H1 (cell line): Measurements from ENCODE around the gene COL11A2. TPM values are rescaled to one million over a fixed set of nuclear protein-coding genes. Genes with fewer than 3 reads are reported as not detected.

Experiments used
- CTBP2 ChIP-seq: IDR thresholded peaks from 2 replicates; pipeline ENCODE4 v1.7.0; 2011; ENCODE audit warnings: borderline replicate concordance, mild to moderate bottlenecking, moderate library complexity, mixed read lengths, low read length; ENCODE audit not compliant: insufficient read depth, insufficient read length
- EP300 ChIP-seq, 2 experiments: IDR thresholded peaks; 1 replicate in 1 of 2; 2 replicates in 1 of 2; pipeline ENCODE4 v1.6.1; 2011 to 2012; ENCODE audit warnings: low read depth in 2 of 2, low read length in 2 of 2, mild to moderate bottlenecking in 2 of 2, borderline replicate concordance in 1 of 2, inconsistent platforms in 1 of 2, moderate library complexity in 1 of 2
- EZH2 ChIP-seq: fragments of 200-600 bp; sonication (generic); IDR thresholded peaks from 2 replicates; pipeline ENCODE4 v1.7.1; 2012; ENCODE audit warnings: low read depth, mild to moderate bottlenecking, moderate library complexity, low read length, inconsistent platforms; ENCODE audit not compliant: severe bottlenecking
- HDAC2 ChIP-seq, 2 experiments: fragments of 300-600 bp in 1 of 2; sonication (generic) in 1 of 2; IDR thresholded peaks; 2 replicates each; pipeline ENCODE4 v1.6.1; 2011 to 2012; ENCODE audit warnings: low read depth in 2 of 2, low read length in 2 of 2, mild to moderate bottlenecking in 2 of 2, moderate library complexity in 2 of 2, borderline replicate concordance in 1 of 2, inconsistent platforms in 1 of 2
- HDAC6 ChIP-seq: IDR thresholded peaks from one replicate; pipeline ENCODE4 v1.7.1; 2012; ENCODE audit warnings: low read depth, mild to moderate bottlenecking, inconsistent platforms, low read length, moderate library complexity
- KDM1A ChIP-seq: fragments of 200-600, 300-600 bp; sonication (generic); IDR thresholded peaks from 2 replicates; pipeline ENCODE4 v1.7.1; 2016; ENCODE audit warnings: mild to moderate bottlenecking, low read length, borderline replicate concordance
- RAD21 ChIP-seq, 2 experiments: IDR thresholded peaks in 1 of 2; conservative IDR thresholded peaks in 1 of 2; 2 replicates each; pipeline ENCODE4 v1.6.1; 2011; ENCODE audit warnings: low read depth in 2 of 2, low read length in 2 of 2, improper control_type of control experiment in 1 of 2, inconsistent platforms in 1 of 2, mild to moderate bottlenecking in 1 of 2, moderate library complexity in 1 of 2
- RFX5 ChIP-seq: IDR thresholded peaks from 2 replicates; pipeline ENCODE4 v1.6.1; 2011; ENCODE audit warnings: low read depth, low read length, improper control_type of control experiment, borderline replicate concordance
- RXRA ChIP-seq: IDR thresholded peaks from 2 replicates; pipeline ENCODE4 v1.6.1; 2011; ENCODE audit warnings: low read depth, mild to moderate bottlenecking, low read length, moderate library complexity; ENCODE audit not compliant: insufficient read depth
- SAP30 ChIP-seq: fragments of 300-600 bp; sonication (generic); IDR thresholded peaks from 2 replicates; pipeline ENCODE4 v1.7.1; 2012; ENCODE audit warnings: low read length, moderate library complexity, mild to moderate bottlenecking, inconsistent platforms; ENCODE audit not compliant: insufficient read depth, insufficient replicate concordance
- SIX5 ChIP-seq: IDR thresholded peaks from 2 replicates; pipeline ENCODE4 v1.6.1; 2011; ENCODE audit warnings: mild to moderate bottlenecking, low read depth, low read length
- SP1 ChIP-seq: IDR thresholded peaks from 2 replicates; pipeline ENCODE4 v1.6.1; 2011; ENCODE audit warnings: low read depth, low read length
- SP2 ChIP-seq: IDR thresholded peaks from 2 replicates; pipeline ENCODE4 v1.6.1; 2012; ENCODE audit warnings: mild to moderate bottlenecking, low read length, inconsistent platforms
- SRF ChIP-seq: IDR thresholded peaks from 2 replicates; pipeline ENCODE4 v1.6.1; 2011; ENCODE audit warnings: mild to moderate bottlenecking, low read depth, low read length, moderate library complexity
- TEAD4 ChIP-seq: IDR thresholded peaks from 2 replicates; pipeline ENCODE4 v1.6.1; 2012; ENCODE audit warnings: low read depth, low read length, inconsistent platforms, mixed read lengths
- YY1 ChIP-seq: IDR thresholded peaks from 2 replicates; pipeline ENCODE4 v1.6.1; 2011; ENCODE audit warnings: low read depth, mild to moderate bottlenecking, low read length
- ZNF274 ChIP-seq: IDR thresholded peaks from 2 replicates; pipeline ENCODE4 v1.7.0; 2012; ENCODE audit warnings: low read length, borderline replicate concordance; ENCODE audit errors: extremely low read depth
- polyA plus RNA-seq, 7 experiments: library from polyadenylated mRNA; depleted of rRNA in 3 of 7; stranded (reverse) in 5 of 7; unstranded in 2 of 7; fragments of >200 nt in 5 of 7; fragments of 200-250 nt in 2 of 7; gene quantifications; 1 replicate in 5 of 7; 2 replicates in 1 of 7; 4 replicates in 1 of 7; pipeline versions ENCODE4 v1.2.1 to v1.2.3, GENCODE V29; 2011 to 2013; ENCODE audit warnings: missing spikeins in 2 of 7, mixed read lengths in 2 of 7
- total RNA-seq: library from RNA; stranded (reverse); fragmentation: NEBNext Ultra II Directional; extraction: Animal tissue kit (Norgen Biotek cat#: 25700); gene quantifications from 2 replicates; pipeline ENCODE4 v1.2.1, GENCODE V29; 2021
- TF ChIP-seq, protein P1 (sequence below), 3 experiments: IDR thresholded peaks; 1 replicate in 2 of 3; 2 replicates in 1 of 3; pipeline versions ENCODE4 v1.5.1 to v1.6.1; 2011; ENCODE audit warnings: low read length in 3 of 3, mild to moderate bottlenecking in 3 of 3, inconsistent platforms in 2 of 3, low read depth in 1 of 3, moderate library complexity in 1 of 3; ENCODE audit not compliant: insufficient read depth in 1 of 3; ENCODE audit errors: control extremely low read depth in 1 of 3
- TF ChIP-seq, protein P2 (sequence below): IDR thresholded peaks from 2 replicates; pipeline ENCODE4 v1.6.1; 2012; ENCODE audit warnings: inconsistent platforms

The COL11A2 gene
- total and polyA plus RNA-seq, 2 of the 8 experiments (the other 6 are each of a cell fraction or from before 2014, with no cell fraction given): 2.8 to 3.8 TPM

DNA sequence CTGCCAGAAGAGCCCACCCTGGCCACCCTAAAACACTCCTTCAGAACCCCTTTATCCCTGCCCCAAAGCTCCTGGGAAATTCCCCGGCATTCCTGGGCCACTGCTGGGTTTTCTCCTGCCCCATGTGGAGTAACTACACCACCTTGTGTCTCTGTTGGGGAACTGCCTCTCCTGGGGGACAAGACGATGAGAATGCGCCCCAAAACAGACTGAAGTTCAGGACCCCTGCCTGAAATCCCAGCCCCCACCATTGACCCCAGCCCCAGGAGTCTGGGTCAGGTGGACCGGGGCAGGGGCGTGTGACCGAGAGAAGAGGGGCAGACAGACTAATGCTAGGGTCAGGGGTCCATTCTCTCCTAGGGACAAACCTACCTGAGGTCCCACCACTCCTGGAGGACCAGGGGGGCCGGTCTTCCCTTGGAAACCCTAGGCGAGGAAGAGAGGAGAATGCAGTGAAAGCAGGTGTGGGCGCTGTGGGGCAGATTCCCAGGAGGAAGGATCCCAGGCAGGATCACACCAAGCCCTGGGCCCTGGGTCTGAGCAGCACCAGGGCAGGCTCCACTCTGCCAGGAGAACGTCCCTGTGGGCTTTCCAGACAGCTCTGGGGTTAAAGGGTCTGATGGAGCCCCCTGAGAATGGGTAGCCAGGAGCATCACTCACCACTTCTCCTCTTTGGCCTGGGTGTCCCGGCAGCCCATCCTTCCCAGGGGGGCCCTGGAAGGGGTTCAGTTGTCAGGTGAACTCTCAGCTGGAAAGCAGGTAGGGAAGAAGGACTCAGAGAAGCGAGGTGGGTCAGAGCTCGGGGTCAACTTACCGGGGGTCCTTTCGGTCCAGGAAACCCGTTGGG, 19.4 kb downstream of the COL11A2 start (continued):
- no peak for TF ChIP-seq EP300 (IDR thresholded peaks at IDR 0.05; ENCODE audit: borderline replicate concordance in 1 of 2, low read depth in 2 of 2, low read length in 2 of 2)
- TF ChIP-seq RXRA: peak; percentile 38; the same call in 1 of the 2 replicates
- TF ChIP-seq, protein P1, sequence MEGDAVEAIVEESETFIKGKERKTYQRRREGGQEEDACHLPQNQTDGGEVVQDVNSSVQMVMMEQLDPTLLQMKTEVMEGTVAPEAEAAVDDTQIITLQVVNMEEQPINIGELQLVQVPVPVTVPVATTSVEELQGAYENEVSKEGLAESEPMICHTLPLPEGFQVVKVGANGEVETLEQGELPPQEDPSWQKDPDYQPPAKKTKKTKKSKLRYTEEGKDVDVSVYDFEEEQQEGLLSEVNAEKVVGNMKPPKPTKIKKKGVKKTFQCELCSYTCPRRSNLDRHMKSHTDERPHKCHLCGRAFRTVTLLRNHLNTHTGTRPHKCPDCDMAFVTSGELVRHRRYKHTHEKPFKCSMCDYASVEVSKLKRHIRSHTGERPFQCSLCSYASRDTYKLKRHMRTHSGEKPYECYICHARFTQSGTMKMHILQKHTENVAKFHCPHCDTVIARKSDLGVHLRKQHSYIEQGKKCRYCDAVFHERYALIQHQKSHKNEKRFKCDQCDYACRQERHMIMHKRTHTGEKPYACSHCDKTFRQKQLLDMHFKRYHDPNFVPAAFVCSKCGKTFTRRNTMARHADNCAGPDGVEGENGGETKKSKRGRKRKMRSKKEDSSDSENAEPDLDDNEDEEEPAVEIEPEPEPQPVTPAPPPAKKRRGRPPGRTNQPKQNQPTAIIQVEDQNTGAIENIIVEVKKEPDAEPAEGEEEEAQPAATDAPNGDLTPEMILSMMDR (IDR thresholded peaks at IDR 0.05; ENCODE audit: control extremely low read depth in 1 of 3, insufficient read depth in 1 of 3, low read depth in 1 of 3, low read length in 3 of 3): peak in 2 of 3 experiments; percentile 87 to 93; a peak in 3 of 4 replicates
- TF ChIP-seq RAD21 (IDR thresholded peaks at IDR 0.05 in 1 of 2, conservative IDR thresholded peaks at IDR 0.05 in 1 of 2; ENCODE audit: low read depth in 2 of 2, low read length in 2 of 2): peak; percentile 93 to 97
- TF ChIP-seq SAP30: no peak
- TF ChIP-seq CTBP2: peak; percentile 35
- TF ChIP-seq EZH2: no peak
- TF ChIP-seq RFX5: no peak
- TF ChIP-seq HDAC6: no peak
- 0 out of 2 replicates have a peak, but pooled peaks have one; percentile 53 for TF ChIP-seq YY1
- no peak for TF ChIP-seq SRF
- TF ChIP-seq, protein P2, sequence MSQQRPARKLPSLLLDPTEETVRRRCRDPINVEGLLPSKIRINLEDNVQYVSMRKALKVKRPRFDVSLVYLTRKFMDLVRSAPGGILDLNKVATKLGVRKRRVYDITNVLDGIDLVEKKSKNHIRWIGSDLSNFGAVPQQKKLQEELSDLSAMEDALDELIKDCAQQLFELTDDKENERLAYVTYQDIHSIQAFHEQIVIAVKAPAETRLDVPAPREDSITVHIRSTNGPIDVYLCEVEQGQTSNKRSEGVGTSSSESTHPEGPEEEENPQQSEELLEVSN: no peak
- no peak for TF ChIP-seq ZNF274
- TF ChIP-seq KDM1A: no peak
- no peak for TF ChIP-seq SP2
- TF ChIP-seq HDAC2 (IDR thresholded peaks at IDR 0.05; ENCODE audit: borderline replicate concordance in 1 of 2, low read depth in 2 of 2, low read length in 2 of 2): 0 out of 4 replicates have a peak, but pooled peaks of 1 of the 2 experiments have one; percentile 36
- TF ChIP-seq SP1: no peak
- peak; percentile 92 for TF ChIP-seq TEAD4
- no peak for TF ChIP-seq SIX5
